ENCODE data around the gene MICU2.

Gene MICU2

GRCh38 chr13:21475115-21475514, 128.9 kb downstream of the MICU2 start:
- H3K4me3 ChIP-seq (ENCODE audit: low read length in 2 of 2), result no peak overlapping the region
- no peak overlapping the region for H3K27ac ChIP-seq (ENCODE audit: low read depth in 2 of 2, low read length in 2 of 2)
- H3K4me1 ChIP-seq (ENCODE audit: control insufficient read depth in 2 of 2, insufficient read depth in 2 of 2, low read length in 2 of 2), result peaks cover 0 to 2% of the 10 kb centered on the region in 2 donors
- no peak overlapping the region for H3K9ac ChIP-seq (ENCODE audit: low read depth in 1 of 2, low read length in 2 of 2)
- H3K27me3 ChIP-seq (ENCODE audit: control insufficient read depth in 2 of 2, insufficient read depth in 2 of 2, low read length in 2 of 2), result no peaks in the 10 kb centered on the region
- H3K9me3 ChIP-seq (ENCODE audit: control insufficient read depth in 2 of 2, low read length in 2 of 2), result no peaks in the 10 kb centered on the region
- H3K36me3 ChIP-seq (ENCODE audit: control insufficient read depth in 2 of 2, insufficient read depth in 2 of 2, low read length in 2 of 2), result no peaks in the 10 kb centered on the region

- no peaks in the 10 kb centered on the region for H3K4me1 ChIP-seq (ENCODE audit: control insufficient read depth in 2 of 2, insufficient read depth in 2 of 2, low read length in 2 of 2)
- no peaks in the 10 kb centered on the region for H3K36me3 ChIP-seq (ENCODE audit: control insufficient read depth in 2 of 2, insufficient read depth in 2 of 2, low read length in 2 of 2)
- H3K27me3 ChIP-seq (ENCODE audit: control insufficient read depth in 2 of 2, insufficient read depth in 2 of 2, low read length in 2 of 2), result no peaks in the 10 kb centered on the region
- H3K27ac ChIP-seq (ENCODE audit: low read depth in 2 of 2, low read length in 2 of 2), result no peak overlapping the region
- no peak overlapping the region for H3K4me3 ChIP-seq (ENCODE audit: low read length in 2 of 2)
- H3K9me3 ChIP-seq (ENCODE audit: control insufficient read depth in 2 of 2, low read length in 2 of 2), result no peaks in the 10 kb centered on the region
- no peak overlapping the region for H3K9ac ChIP-seq (ENCODE audit: low read depth in 1 of 2, low read length in 2 of 2)
Observed at GRCh38 chr13:21470785-21471184, 133.2 kb downstream of the MICU2 start.

- H3K4me1 ChIP-seq (ENCODE audit: control insufficient read depth in 2 of 2, insufficient read depth in 2 of 2, low read length in 2 of 2), result no peaks in the 10 kb centered on the region
- H3K9me3 ChIP-seq (ENCODE audit: control insufficient read depth in 2 of 2, low read length in 2 of 2), result no peaks in the 10 kb centered on the region
- H3K4me3 ChIP-seq (ENCODE audit: low read length in 2 of 2), result no peak overlapping the region
- no peak overlapping the region for H3K27ac ChIP-seq (ENCODE audit: low read depth in 2 of 2, low read length in 2 of 2)
- no peaks in the 10 kb centered on the region for H3K27me3 ChIP-seq (ENCODE audit: control insufficient read depth in 2 of 2, insufficient read depth in 2 of 2, low read length in 2 of 2)
- H3K36me3 ChIP-seq (ENCODE audit: control insufficient read depth in 2 of 2, insufficient read depth in 2 of 2, low read length in 2 of 2), result no peaks in the 10 kb centered on the region
- no peak overlapping the region for H3K9ac ChIP-seq (ENCODE audit: low read depth in 1 of 2, low read length in 2 of 2)
Observed at GRCh38 chr13:21466527-21466926, 137.4 kb downstream of the MICU2 start.

- Histone ChIP-seq H3K4me3 (ENCODE audit: low read length in 2 of 2) (peak overlapping the region in 1 of 2 donors; percentile 3), H3K4me1 (ENCODE audit: control insufficient read depth in 2 of 2, insufficient read depth in 2 of 2, low read length in 2 of 2) (no peaks in the 10 kb centered on the region), H3K9ac (ENCODE audit: low read depth in 1 of 2, low read length in 2 of 2) (no peak overlapping the region), H3K36me3 (ENCODE audit: control insufficient read depth in 2 of 2, insufficient read depth in 2 of 2, low read length in 2 of 2) (no peaks in the 10 kb centered on the region), H3K27ac (ENCODE audit: low read depth in 2 of 2, low read length in 2 of 2) (peak overlapping the region; percentile 9 to 24), H3K9me3 (ENCODE audit: control insufficient read depth in 2 of 2, low read length in 2 of 2) (no peaks in the 10 kb centered on the region), H3K27me3 (ENCODE audit: control insufficient read depth in 2 of 2, insufficient read depth in 2 of 2, low read length in 2 of 2) (no peaks in the 10 kb centered on the region)
Observed at GRCh38 chr13:21465710-21466160, 138.2 kb downstream of the MICU2 start.

GRCh38 chr13:21463424-21463823, 140.5 kb downstream of the MICU2 start:
- Histone ChIP-seq H3K27ac (ENCODE audit: low read depth in 2 of 2, low read length in 2 of 2) (no peak overlapping the region), H3K9ac (ENCODE audit: low read depth in 1 of 2, low read length in 2 of 2) (no peak overlapping the region), H3K36me3 (ENCODE audit: control insufficient read depth in 2 of 2, insufficient read depth in 2 of 2, low read length in 2 of 2) (no peaks in the 10 kb centered on the region), H3K27me3 (ENCODE audit: control insufficient read depth in 2 of 2, insufficient read depth in 2 of 2, low read length in 2 of 2) (no peaks in the 10 kb centered on the region), H3K9me3 (ENCODE audit: control insufficient read depth in 2 of 2, low read length in 2 of 2) (no peaks in the 10 kb centered on the region), H3K4me1 (ENCODE audit: control insufficient read depth in 2 of 2, insufficient read depth in 2 of 2, low read length in 2 of 2) (no peaks in the 10 kb centered on the region), H3K4me3 (ENCODE audit: low read length in 2 of 2) (no peak overlapping the region)

GRCh38 chr13:21461131-21461530, 142.8 kb downstream of the MICU2 start:
- H3K9ac ChIP-seq (ENCODE audit: low read depth in 1 of 2, low read length in 2 of 2), result no peak overlapping the region
- H3K4me1 ChIP-seq (ENCODE audit: control insufficient read depth in 2 of 2, insufficient read depth in 2 of 2, low read length in 2 of 2), result peaks cover 6% of the 10 kb centered on the region in 2 donors
- no peak overlapping the region for H3K27ac ChIP-seq (ENCODE audit: low read depth in 2 of 2, low read length in 2 of 2)
- H3K9me3 ChIP-seq (ENCODE audit: control insufficient read depth in 2 of 2, low read length in 2 of 2), result no peaks in the 10 kb centered on the region
- H3K36me3 ChIP-seq (ENCODE audit: control insufficient read depth in 2 of 2, insufficient read depth in 2 of 2, low read length in 2 of 2), result no peaks in the 10 kb centered on the region
- no peak overlapping the region for H3K4me3 ChIP-seq (ENCODE audit: low read length in 2 of 2)
- no peaks in the 10 kb centered on the region for H3K27me3 ChIP-seq (ENCODE audit: control insufficient read depth in 2 of 2, insufficient read depth in 2 of 2, low read length in 2 of 2)

- Histone ChIP-seq H3K9me3 (ENCODE audit: control insufficient read depth in 2 of 2, low read length in 2 of 2) (no peaks in the 10 kb centered on the region), H3K27me3 (ENCODE audit: control insufficient read depth in 2 of 2, insufficient read depth in 2 of 2, low read length in 2 of 2) (no peaks in the 10 kb centered on the region), H3K36me3 (ENCODE audit: control insufficient read depth in 2 of 2, insufficient read depth in 2 of 2, low read length in 2 of 2) (no peaks in the 10 kb centered on the region), H3K4me1 (ENCODE audit: control insufficient read depth in 2 of 2, insufficient read depth in 2 of 2, low read length in 2 of 2) (peaks cover 6% of the 10 kb centered on the region in 2 donors), H3K9ac (ENCODE audit: low read depth in 1 of 2, low read length in 2 of 2) (peak within 1 kb of the TSS; percentile 94 to 96), H3K27ac (ENCODE audit: low read depth in 2 of 2, low read length in 2 of 2) (peak within 1 kb of the TSS; percentile 92 to 94), H3K4me3 (ENCODE audit: low read length in 2 of 2) (peak within 1 kb of the TSS; percentile 91 to 94)
Observed at GRCh38 chr13:21458813-21459701, 144.9 kb downstream of the MICU2 start, which contains the start of gene ZDHHC20. Gene ZDHHC20, minus strand, starts transcription at chr13:21459303. Its CDS starts 132 bp downstream, at chr13:21459171.

- no peaks in the 10 kb centered on the region for H3K36me3 ChIP-seq (ENCODE audit: control insufficient read depth in 2 of 2, insufficient read depth in 2 of 2, low read length in 2 of 2)
- H3K4me1 ChIP-seq (ENCODE audit: control insufficient read depth in 2 of 2, insufficient read depth in 2 of 2, low read length in 2 of 2), result peaks cover 6% of the 10 kb centered on the region in 2 donors
- no peaks in the 10 kb centered on the region for H3K9me3 ChIP-seq (ENCODE audit: control insufficient read depth in 2 of 2, low read length in 2 of 2)
- H3K9ac ChIP-seq (ENCODE audit: low read depth in 1 of 2, low read length in 2 of 2), result peak overlapping the region; percentile 94 to 96
- peak overlapping the region; percentile 91 to 94 for H3K4me3 ChIP-seq (ENCODE audit: low read length in 2 of 2)
- no peaks in the 10 kb centered on the region for H3K27me3 ChIP-seq (ENCODE audit: control insufficient read depth in 2 of 2, insufficient read depth in 2 of 2, low read length in 2 of 2)
- peak overlapping the region; percentile 92 to 94 for H3K27ac ChIP-seq (ENCODE audit: low read depth in 2 of 2, low read length in 2 of 2)
Observed at GRCh38 chr13:21458451-21458812, 145.5 kb downstream of the MICU2 start.

- Histone ChIP-seq H3K9me3 (ENCODE audit: control insufficient read depth in 2 of 2, low read length in 2 of 2) (no peaks in the 10 kb centered on the region), H3K9ac (ENCODE audit: low read depth in 1 of 2, low read length in 2 of 2) (no peak overlapping the region), H3K36me3 (ENCODE audit: control insufficient read depth in 2 of 2, insufficient read depth in 2 of 2, low read length in 2 of 2) (no peaks in the 10 kb centered on the region), H3K4me3 (ENCODE audit: low read length in 2 of 2) (no peak overlapping the region), H3K4me1 (ENCODE audit: control insufficient read depth in 2 of 2, insufficient read depth in 2 of 2, low read length in 2 of 2) (peaks cover 6% of the 10 kb centered on the region in 2 donors), H3K27me3 (ENCODE audit: control insufficient read depth in 2 of 2, insufficient read depth in 2 of 2, low read length in 2 of 2) (no peaks in the 10 kb centered on the region), H3K27ac (ENCODE audit: low read depth in 2 of 2, low read length in 2 of 2) (no peak overlapping the region)
Observed at GRCh38 chr13:21453387-21454081, 150.4 kb downstream of the MICU2 start.

- H3K27ac ChIP-seq (ENCODE audit: low read depth in 2 of 2, low read length in 2 of 2), result no peak overlapping the region
- H3K36me3 ChIP-seq (ENCODE audit: control insufficient read depth in 2 of 2, insufficient read depth in 2 of 2, low read length in 2 of 2), result no peaks in the 10 kb centered on the region
- no peaks in the 10 kb centered on the region for H3K27me3 ChIP-seq (ENCODE audit: control insufficient read depth in 2 of 2, insufficient read depth in 2 of 2, low read length in 2 of 2)
- no peak overlapping the region for H3K4me3 ChIP-seq (ENCODE audit: low read length in 2 of 2)
- no peaks in the 10 kb centered on the region for H3K9me3 ChIP-seq (ENCODE audit: control insufficient read depth in 2 of 2, low read length in 2 of 2)
- no peaks in the 10 kb centered on the region for H3K4me1 ChIP-seq (ENCODE audit: control insufficient read depth in 2 of 2, insufficient read depth in 2 of 2, low read length in 2 of 2)
- H3K9ac ChIP-seq (ENCODE audit: low read depth in 1 of 2, low read length in 2 of 2), result no peak overlapping the region
Observed at GRCh38 chr13:21450936-21451335, 153.0 kb downstream of the MICU2 start.

Data from mucosa of rectum (tissue), 2 donors.